ENCODE measurements around the gene SIKE1. TPM values are rescaled to one million over a fixed set of nuclear protein-coding genes. Genes with fewer than 3 reads are reported as not detected.
A peak's percentile ranks its signal among the peaks of the same experiment; 100 is the strongest.
"Not testable (repeated sequence)": the region's sequence is repeated elsewhere in the genome, so short reads cannot be mapped to it uniquely, and the experiment has no call there.

The SIKE1 gene
- total RNA-seq, 1 donor from 2014 or later, result 47.1 TPM

- DNase-seq, result no peak
Observed at GRCh38 chr1:114755006-114755931, 25.2 kb downstream of the SIKE1 start.

GRCh38 chr1:114753702-114754101 lies 26.8 kb downstream of the SIKE1 start:
- not testable (repeated sequence) for DNase-seq

- DNase-seq, result no peak
Observed at GRCh38 chr1:114753143-114753542, 27.3 kb downstream of the SIKE1 start.

GRCh38 chr1:114750780-114751179 lies 29.7 kb downstream of the SIKE1 start:
- peak; percentile 39 for DNase-seq

- DNase-seq, result no peak
Observed at GRCh38 chr1:114749835-114750234, 30.6 kb downstream of the SIKE1 start.

GRCh38 chr1:114746450-114747121 lies 33.9 kb downstream of the SIKE1 start:
- no peak for DNase-seq

- DNase-seq, result no peak
Observed at GRCh38 chr1:114745291-114745690, 35.2 kb downstream of the SIKE1 start.

GRCh38 chr1:114741963-114742746 lies 38.3 kb downstream of the SIKE1 start:
- DNase-seq, result no peak

- no peak for DNase-seq
Observed at GRCh38 chr1:114740331-114740730, 40.2 kb downstream of the SIKE1 start.

GRCh38 chr1:114737314-114737849 lies 43.1 kb downstream of the SIKE1 start:
- no peak for DNase-seq

- no peak for DNase-seq
Observed at GRCh38 chr1:114735479-114735878, 45.0 kb downstream of the SIKE1 start.

- DNase-seq, result no peak
Observed at GRCh38 chr1:114729782-114730181, 50.7 kb downstream of the SIKE1 start.

- DNase-seq, result no peak
Observed at GRCh38 chr1:114728553-114728952, 51.9 kb downstream of the SIKE1 start.

- DNase-seq, result no peak
Observed at GRCh38 chr1:114725230-114725629, 55.3 kb downstream of the SIKE1 start.

GRCh38 chr1:114723915-114724314 lies 56.6 kb downstream of the SIKE1 start:
- no peak for DNase-seq

GRCh38 chr1:114723457-114723856 lies 57.0 kb downstream of the SIKE1 start:
- DNase-seq, result no peak

- DNase-seq, result no peak
Observed at GRCh38 chr1:114720492-114720891, 60.0 kb downstream of the SIKE1 start.

Small RNA genes within 50 kb of the gene (small RNA-seq; reads per million reads assigned to genes)
- not detected for gene RNY1P13 (ENCODE audit: low replicate concordance)

Other genes with a start within 250 kb of the SIKE1 start
- gene BCAS2, start 199.1 kb downstream of the SIKE1 start, total RNA-seq, result 28.6 TPM
- 12.3 TPM for gene DENND2C, start 110.6 kb downstream of the SIKE1 start, total RNA-seq
- gene AMPD1, start 85.1 kb downstream of the SIKE1 start, total RNA-seq, result 31.1 TPM
- gene NRAS, start 63.9 kb downstream of the SIKE1 start, total RNA-seq, result 42.4 TPM
- 517 TPM for gene CSDE1, start 22.7 kb downstream of the SIKE1 start, total RNA-seq
- gene SYCP1, start 74.2 kb upstream of the SIKE1 start, total RNA-seq, result not detected
- not detected for gene TSHB, start 249.1 kb upstream of the SIKE1 start, total RNA-seq

Data from tongue (tissue), 3 donors.